PFSK-1 (cell line): ENCODE results near the gene APOL4.

Experiments used
- POLR2AphosphoS5 ChIP-seq: IDR thresholded peaks from 2 replicates; pipeline ENCODE4 v1.6.1; 2012; ENCODE audit warnings: low read depth, mild to moderate bottlenecking, control low read depth, low read length, moderate library complexity
- REST ChIP-seq, 2 experiments: IDR thresholded peaks; 2 replicates each; pipeline versions ENCODE4 v1.6.1 to v1.8.0; 2011 to 2012; ENCODE audit warnings: low read depth in 2 of 2, low read length in 2 of 2, control low read depth in 1 of 2, inconsistent platforms in 1 of 2, mild to moderate bottlenecking in 1 of 2, moderate library complexity in 1 of 2; ENCODE audit not compliant: insufficient read depth in 1 of 2
- TAF1 ChIP-seq: IDR thresholded peaks from 2 replicates; pipeline ENCODE4 v1.6.1; 2012; ENCODE audit warnings: low read length, control low read depth, borderline replicate concordance; ENCODE audit not compliant: insufficient read depth

- no peak for TF ChIP-seq REST (IDR thresholded peaks at IDR 0.05; ENCODE audit: insufficient read depth in 1 of 2, low read depth in 2 of 2, low read length in 2 of 2)
- TF ChIP-seq POLR2AphosphoS5, result no peak
- TF ChIP-seq TAF1, result no peak
These were observed 32.2 kb upstream of the APOL4 start for GRCh38 chr22:36233796-36234195.
